HCT116 (cell line): ENCODE measurements around the gene AGAP1. TPM values are rescaled to one million over a fixed set of nuclear protein-coding genes. Genes with fewer than 3 reads are reported as not detected.

ENCODE experiments used
- ATAC-seq: fragments of 200-7000 bp; cut with Tn5 transposase; 2 replicates; pipeline ENCODE4 v1.9.1; 2020; ENCODE audit warnings: mild to moderate bottlenecking, moderate library complexity
- BruUV-seq: library from RNA; stranded (reverse); fragments of 400-500 nt; replicated peaks from 2 replicates; lab custom pipeline; 2021; lab: Mats Ljungman, UMichigan
- CTCF ChIA-PET: fragments of 300-600 bp; sonication (Branson Sonifier 250); formaldehyde crosslinking; loops from one replicate; lab custom pipeline; 2021; ENCODE audit warnings: antibody characterized with exemption; lab: Charles Lee
- POLR2A ChIA-PET: fragments of 300-600, 350-600 bp; sonication (Branson Sonifier 250); formaldehyde crosslinking; loops from one replicate; lab custom pipeline; 2021; ENCODE audit warnings: antibody characterized with exemption; lab: Charles Lee
- RAD21 ChIA-PET, 2 experiments: fragments of 300-600 bp; sonication (Branson Sonifier 250); formaldehyde crosslinking; loops; one replicate each; lab custom pipeline; 2023; ENCODE audit warnings: low total read pairs in 2 of 2; ENCODE audit not compliant: uncharacterized antibody in 2 of 2, unreplicated experiment in 2 of 2, low non-redundant PET in 1 of 2; lab: Charles Lee
- DNase-seq: peaks from one replicate; pipeline ENCODE4 v3.0.0-alpha.2; 2010; ENCODE audit warnings: low read depth, low spot score
- H2AFZ ChIP-seq: fragments of 200-600 bp; shearing (Covaris generic), sonication (generic); 2 replicates; pipeline ENCODE4 v1.6.1; 2017; ENCODE audit warnings: low read depth, mixed run types, mixed read lengths, antibody characterized with exemption, low read length; ENCODE audit not compliant: poor library complexity, severe bottlenecking
- H3K27ac ChIP-seq: 2 replicates; pipeline ENCODE4 v1.5.1; 2012; ENCODE audit warnings: low read depth, low read length
- H3K27me3 ChIP-seq: fragments of 200-600 bp; sonication (generic); 2 replicates; pipeline ENCODE4 v1.6.1; 2016; ENCODE audit warnings: mixed run types, low read length, mixed read lengths; ENCODE audit not compliant: insufficient read depth
- H3K36me3 ChIP-seq, 2 experiments: fragments of 200-500 bp in 1 of 2; fragments of 200-600 bp in 1 of 2; sonication (Bioruptor generic) in 1 of 2; sonication (generic) in 1 of 2; 2 replicates each; pipeline versions ENCODE4 v1.5.1 to v1.6.1; 2014 to 2016; ENCODE audit warnings: low read length in 2 of 2, inconsistent platforms in 1 of 2, mixed read lengths in 1 of 2, mixed run types in 1 of 2; ENCODE audit not compliant: insufficient read depth in 2 of 2, control insufficient read depth in 1 of 2
- H3K4me1 ChIP-seq, 2 experiments: fragments of 200-600 bp in 1 of 2; sonication (generic) in 1 of 2; 2 replicates each; pipeline versions ENCODE4 v1.5.1 to v1.6.1; 2012 to 2017; ENCODE audit warnings: low read length in 2 of 2, inconsistent platforms in 1 of 2, mild to moderate bottlenecking in 1 of 2, mixed read lengths in 1 of 2, mixed run types in 1 of 2, moderate library complexity in 1 of 2; ENCODE audit not compliant: insufficient read depth in 2 of 2, control insufficient read depth in 1 of 2
- H3K4me2 ChIP-seq: fragments of 200-600 bp; sonication (generic); 2 replicates; pipeline ENCODE4 v1.6.1; 2017; ENCODE audit warnings: mixed run types, low read length, mixed read lengths
- H3K4me3 ChIP-seq, 2 experiments: fragments of 200-600 bp in 1 of 2; sonication (generic) in 1 of 2; replicated peaks in 1 of 2; 2 replicates each; pipeline ENCODE4 v1.5.1; 2011 to 2016; ENCODE audit warnings: low read length in 2 of 2, control low read depth in 1 of 2, low read depth in 1 of 2, mild to moderate bottlenecking in 1 of 2, mixed read lengths in 1 of 2, mixed run types in 1 of 2
- H3K79me2 ChIP-seq: fragments of 200-600 bp; sonication (generic); 2 replicates; pipeline ENCODE4 v1.6.1; 2017; ENCODE audit warnings: mild to moderate bottlenecking, mixed run types, low read length, moderate library complexity, mixed read lengths; ENCODE audit not compliant: insufficient read depth
- H3K9ac ChIP-seq: fragments of 200-600 bp; sonication (generic); 2 replicates; pipeline ENCODE4 v1.6.1; 2016; ENCODE audit warnings: low read length, mixed read lengths
- H3K9me2 ChIP-seq: fragments of 200-600 bp; sonication (generic), shearing (Covaris generic); 2 replicates; pipeline ENCODE4 v1.6.1; 2017; ENCODE audit warnings: mixed run types, mild to moderate bottlenecking, moderate library complexity; ENCODE audit not compliant: insufficient read depth
- H3K9me3 ChIP-seq, 2 experiments: fragments of 200-500 bp in 1 of 2; fragments of 200-600 bp in 1 of 2; sonication (Bioruptor generic) in 1 of 2; sonication (generic) in 1 of 2; 2 replicates each; pipeline ENCODE4 v1.6.1; 2014 to 2017; ENCODE audit warnings: low read length in 2 of 2, mixed read lengths in 2 of 2, inconsistent platforms in 1 of 2, low read depth in 1 of 2, mild to moderate bottlenecking in 1 of 2, mixed run types in 1 of 2, moderate library complexity in 1 of 2; ENCODE audit not compliant: control insufficient read depth in 1 of 2, insufficient read depth in 1 of 2
- H4K20me1 ChIP-seq: fragments of 200-600 bp; sonication (generic), shearing (Covaris generic); 2 replicates; pipeline ENCODE4 v1.6.1; 2017; ENCODE audit warnings: mixed run types, mild to moderate bottlenecking, moderate library complexity; ENCODE audit not compliant: insufficient read depth
- FOSL1 ChIP-seq: IDR thresholded peaks from 2 replicates; pipeline ENCODE4 v1.6.1; 2012; ENCODE audit warnings: low read depth
- JUND ChIP-seq: IDR thresholded peaks from 2 replicates; pipeline ENCODE4 v1.6.1; 2012
- MAX ChIP-seq: IDR thresholded peaks from 2 replicates; pipeline ENCODE4 v1.6.1; 2012
- POLR2AphosphoS5 ChIP-seq: IDR thresholded peaks from 2 replicates; pipeline ENCODE4 v1.6.1; 2011; ENCODE audit warnings: mild to moderate bottlenecking, low read depth, low read length, moderate library complexity
- REST ChIP-seq: IDR thresholded peaks from 2 replicates; pipeline ENCODE4 v1.6.1; 2012; ENCODE audit warnings: low read depth
- SP1 ChIP-seq: IDR thresholded peaks from 2 replicates; pipeline ENCODE4 v1.6.1; 2012; ENCODE audit warnings: low read depth
- YY1 ChIP-seq: IDR thresholded peaks from 2 replicates; pipeline ENCODE4 v1.6.1; 2011; ENCODE audit warnings: low read length, low read depth, moderate library complexity, mild to moderate bottlenecking; ENCODE audit not compliant: insufficient replicate concordance; ENCODE audit errors: extremely low read depth
- intact Hi-C: fragments of 100-400 bp; cut with micrococcal nuclease; formaldehyde crosslinking; loops from 2 replicates; pipeline ENCODE4 v1.10.0; 2022
- total RNA-seq: library from RNA; stranded (reverse); gene quantifications from one replicate; pipeline ENCODE4 v1.2.1, GENCODE V29; 2021; ENCODE audit not compliant: unreplicated experiment

Gene AGAP1
- total RNA-seq, 1 experiment from 2014 or later = 43.8 TPM

GRCh38 chr2:235827585-235827992 lies 333.7 kb downstream of the AGAP1 start:
- H3K27me3 ChIP-seq = no peaks in the 10 kb centered on the region
- intact Hi-C loops = no loop called here
- TF ChIP-seq SP1 = peak; percentile 68
- peak; percentile 77 for TF ChIP-seq JUND
- TF ChIP-seq YY1 = no peak
- peak; percentile 76 for TF ChIP-seq FOSL1
- 0 out of 2 replicates have a peak, but pooled peaks have one; percentile 23 for TF ChIP-seq POLR2AphosphoS5
- TF ChIP-seq MAX = 0 out of 2 replicates have a peak, but pooled peaks have one; percentile 55
- no peak for TF ChIP-seq REST
- TF ChIP-seq, all 23 proteins: peak for 5
- peak; percentile 74 for DNase-seq
- Histone ChIP-seq H3K9ac (peak overlapping the region; percentile 54), H3K4me2 (peak overlapping the region; percentile 77), H3K27ac (peak overlapping the region; percentile 45), H2AFZ (no peak overlapping the region), H3K9me3 (no peaks in the 10 kb centered on the region), H3K36me3 (no peaks in the 10 kb centered on the region), H3K79me2 (peaks cover 15% of the 10 kb centered on the region; the same call in 1 of the 2 replicates), H4K20me1 (no peaks in the 10 kb centered on the region), H3K9me2 (no peaks in the 10 kb centered on the region), H3K4me3 (peak overlapping the region in 1 of 2 experiments; percentile 44; a peak in 2 of 4 replicates), H3K4me1 (peaks cover 13 to 25% of the 10 kb centered on the region in 2 experiments)
- no TSS peak for BruUV-seq
- ChIA-PET CTCF (no interaction called here), RAD21 (no interaction called here), POLR2A (no interaction called here)
- peak; percentile 94 for ATAC-seq
